VCaP (cell line): ENCODE data around the gene SERPINF2.
A peak's percentile ranks its signal among the peaks of the same experiment; 100 is the strongest.

Experiments used
- H3K27ac ChIP-seq: fragments of 450-650 bp; 2 replicates; pipeline ENCODE4 v1.5.1; 2017
- TF ChIP-seq, protein P1 (sequence below): fragments of 450-650 bp; conservative IDR thresholded peaks from 2 replicates; pipeline ENCODE4 v1.5.1; 2017; ENCODE audit warnings: mild to moderate bottlenecking, moderate library complexity

Gene SERPINF2

DNA sequence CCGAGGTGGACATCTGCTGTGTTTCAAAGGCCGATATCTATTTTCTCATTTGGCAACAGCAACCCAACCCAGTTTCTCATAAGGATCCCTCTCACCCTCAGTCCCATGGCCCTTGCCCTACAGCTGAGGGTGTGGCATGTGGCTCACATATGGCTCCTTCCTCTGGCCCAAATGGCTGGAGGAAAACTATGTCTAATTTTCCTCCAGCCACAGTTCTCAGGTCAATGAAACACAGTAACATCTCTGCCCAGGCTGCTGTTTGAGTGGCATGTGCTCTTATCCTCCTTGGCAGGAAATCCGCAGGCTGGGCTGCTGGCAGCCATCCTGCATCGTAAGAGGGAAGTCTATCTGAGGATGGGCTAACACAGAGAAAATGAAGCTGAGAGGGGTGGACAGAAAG, 43.3 kb downstream of the SERPINF2 start:
- TF ChIP-seq, protein P1, sequence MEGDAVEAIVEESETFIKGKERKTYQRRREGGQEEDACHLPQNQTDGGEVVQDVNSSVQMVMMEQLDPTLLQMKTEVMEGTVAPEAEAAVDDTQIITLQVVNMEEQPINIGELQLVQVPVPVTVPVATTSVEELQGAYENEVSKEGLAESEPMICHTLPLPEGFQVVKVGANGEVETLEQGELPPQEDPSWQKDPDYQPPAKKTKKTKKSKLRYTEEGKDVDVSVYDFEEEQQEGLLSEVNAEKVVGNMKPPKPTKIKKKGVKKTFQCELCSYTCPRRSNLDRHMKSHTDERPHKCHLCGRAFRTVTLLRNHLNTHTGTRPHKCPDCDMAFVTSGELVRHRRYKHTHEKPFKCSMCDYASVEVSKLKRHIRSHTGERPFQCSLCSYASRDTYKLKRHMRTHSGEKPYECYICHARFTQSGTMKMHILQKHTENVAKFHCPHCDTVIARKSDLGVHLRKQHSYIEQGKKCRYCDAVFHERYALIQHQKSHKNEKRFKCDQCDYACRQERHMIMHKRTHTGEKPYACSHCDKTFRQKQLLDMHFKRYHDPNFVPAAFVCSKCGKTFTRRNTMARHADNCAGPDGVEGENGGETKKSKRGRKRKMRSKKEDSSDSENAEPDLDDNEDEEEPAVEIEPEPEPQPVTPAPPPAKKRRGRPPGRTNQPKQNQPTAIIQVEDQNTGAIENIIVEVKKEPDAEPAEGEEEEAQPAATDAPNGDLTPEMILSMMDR: no peak

GRCh38 chr17:1786708-1787107, 44.0 kb downstream of the SERPINF2 start:
- peak overlapping the region; percentile 47 for H3K27ac ChIP-seq
- TF ChIP-seq, protein P1: no peak

More for the DNA sequence above, 43.3 kb downstream of the SERPINF2 start:
- peak overlapping the region; percentile 47; the same call in 1 of the 2 replicates for H3K27ac ChIP-seq

DNA sequence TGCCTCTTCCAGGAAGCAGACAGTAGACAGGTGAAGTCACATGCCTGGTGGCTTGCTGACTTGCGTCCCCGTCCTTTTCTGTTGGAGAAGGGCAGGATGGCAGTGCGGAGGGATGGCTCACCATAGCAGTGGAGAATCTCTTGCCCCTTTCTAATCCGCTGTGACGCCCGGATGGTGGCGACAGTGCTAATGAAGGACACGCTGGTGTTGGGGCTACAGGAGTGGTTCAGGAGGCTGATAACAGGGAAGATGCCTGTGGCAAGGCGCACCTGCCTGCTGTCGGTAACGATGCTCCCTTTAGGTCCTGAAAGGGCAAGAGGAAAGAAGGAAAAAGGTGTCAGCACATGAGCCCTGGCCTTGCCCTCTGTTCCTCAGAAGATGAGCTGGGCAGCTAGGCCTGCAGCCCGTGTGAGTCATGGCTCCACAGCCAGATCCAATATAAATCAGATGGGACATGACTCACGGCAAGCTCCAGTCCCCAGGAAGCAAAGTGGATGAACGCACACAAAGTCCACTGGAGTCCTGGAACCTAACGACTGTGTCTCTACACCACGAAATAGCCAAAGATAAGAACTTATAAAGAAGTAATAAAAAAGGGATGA, 44.7 kb downstream of the SERPINF2 start:
- peak overlapping the region; percentile 47 for H3K27ac ChIP-seq
- TF ChIP-seq, protein P1: no peak

- no peak overlapping the region for H3K27ac ChIP-seq
- TF ChIP-seq, protein P1: no peak
Observed at GRCh38 chr17:1789936-1790335, 47.3 kb downstream of the SERPINF2 start.

- TF ChIP-seq, protein P1: no peak
- H3K27ac ChIP-seq: no peak overlapping the region
Observed at GRCh38 chr17:1792495-1793446, 50.1 kb downstream of the SERPINF2 start.

DNA sequence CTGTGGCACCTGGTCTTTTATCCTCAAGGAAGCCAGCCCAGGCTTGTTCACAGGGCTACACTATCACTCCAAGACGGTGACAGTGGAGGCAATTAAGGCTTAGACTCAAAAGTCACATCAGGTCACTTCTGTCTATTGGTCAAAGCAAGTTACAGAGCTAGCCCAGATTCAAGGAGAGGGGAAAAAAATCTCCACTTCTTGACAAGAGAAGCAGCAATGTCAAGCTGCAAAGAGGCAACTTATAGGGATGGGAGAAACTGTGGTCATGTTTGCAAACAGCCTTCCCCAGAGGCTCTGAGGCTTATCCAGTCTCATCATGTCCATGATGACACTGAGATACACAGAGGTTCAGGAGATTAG, 50.8 kb downstream of the SERPINF2 start:
- H3K27ac ChIP-seq: no peak overlapping the region
- TF ChIP-seq, protein P1: no peak

GRCh38 chr17:1796800-1797199, 54.1 kb downstream of the SERPINF2 start:
- TF ChIP-seq, protein P1: no peak
- no peak overlapping the region for H3K27ac ChIP-seq
